Stomach smooth muscle (tissue), 2 donors: Measurements from ENCODE around the gene TFDP1.

Source experiments
- H3K27ac ChIP-seq: one replicate; pipeline ENCODE4 v1.7.0; 2013; ENCODE audit warnings: mild to moderate bottlenecking, low read length, inconsistent platforms
- H3K27me3 ChIP-seq, 2 donors: one replicate each; pipeline ENCODE4 v1.7.0; 2013; ENCODE audit warnings: low read length in 2 of 2; ENCODE audit not compliant: insufficient read depth in 2 of 2, control insufficient read depth in 1 of 2
- H3K36me3 ChIP-seq, 2 donors: one replicate each; pipeline ENCODE4 v1.7.0; 2013; ENCODE audit warnings: low read length in 2 of 2; ENCODE audit not compliant: control insufficient read depth in 2 of 2, insufficient read depth in 2 of 2
- H3K4me1 ChIP-seq: one replicate; pipeline ENCODE4 v1.7.0; 2013; ENCODE audit warnings: low read length; ENCODE audit not compliant: control insufficient read depth, insufficient read depth
- H3K4me3 ChIP-seq, 2 donors: one replicate each; pipeline ENCODE4 v1.7.0; 2013; ENCODE audit warnings: low read length in 2 of 2
- H3K9ac ChIP-seq, 2 donors: one replicate each; pipeline ENCODE4 v1.7.0; 2013; ENCODE audit warnings: low read length in 2 of 2, mild to moderate bottlenecking in 1 of 2
- H3K9me3 ChIP-seq, 2 donors: one replicate each; pipeline ENCODE4 v1.7.0; 2013; ENCODE audit warnings: low read length in 2 of 2; ENCODE audit not compliant: control insufficient read depth in 2 of 2
- donor health status: healthy.
- donor health status: Pancreatic carcinoma.

The TFDP1 gene

DNA sequence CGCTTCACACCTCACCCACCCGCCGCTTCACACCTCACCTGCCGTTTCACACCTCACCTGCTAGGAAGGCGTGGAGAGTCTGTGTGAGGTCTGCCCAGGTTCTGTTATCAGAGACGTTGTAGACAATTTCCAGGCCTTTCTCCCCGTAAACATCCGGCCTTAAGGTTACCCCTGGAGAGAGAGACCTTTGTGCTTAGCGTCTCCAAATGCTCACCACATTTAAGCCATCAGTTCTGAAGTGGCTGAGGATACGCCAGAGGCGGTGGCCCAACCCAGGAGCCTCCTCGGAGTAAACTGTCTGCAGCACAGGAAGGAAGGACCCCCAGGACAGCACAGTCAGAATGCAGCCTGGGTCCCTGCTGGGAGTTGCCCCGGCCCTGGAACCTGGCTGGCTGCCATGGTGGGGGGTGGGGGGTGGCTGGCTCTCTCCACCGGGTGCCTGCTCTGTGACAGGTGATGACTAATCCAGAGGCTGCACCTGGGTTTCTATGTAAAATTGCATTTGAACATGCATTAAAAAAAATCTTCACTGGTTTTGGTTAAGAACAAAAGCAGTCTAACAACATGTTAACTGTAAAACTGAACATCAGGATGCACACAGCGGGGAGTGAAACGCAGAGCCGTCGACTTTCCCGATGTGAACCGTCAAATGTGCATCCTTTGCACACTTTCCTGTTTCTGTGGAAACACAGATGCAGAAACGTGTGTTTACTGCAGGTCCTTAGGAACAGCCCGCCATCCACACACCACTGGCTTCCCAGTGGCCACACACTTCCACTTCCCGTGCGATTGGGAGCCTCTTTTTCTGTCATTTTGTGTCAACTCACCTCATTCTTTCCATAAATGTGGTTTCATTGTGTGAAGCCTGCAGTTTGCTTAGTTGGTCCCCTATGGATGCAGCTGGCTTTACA lies 69.0 kb downstream of the TFDP1 start:
- Histone ChIP-seq H3K4me3 (no peak overlapping the region), H3K36me3 (no peaks in the 10 kb centered on the region), H3K27me3 (no peaks in the 10 kb centered on the region), H3K9ac (no peak overlapping the region), H3K4me1 (peaks cover 3% of the 10 kb centered on the region), H3K9me3 (no peaks in the 10 kb centered on the region), H3K27ac (no peak overlapping the region)

DNA sequence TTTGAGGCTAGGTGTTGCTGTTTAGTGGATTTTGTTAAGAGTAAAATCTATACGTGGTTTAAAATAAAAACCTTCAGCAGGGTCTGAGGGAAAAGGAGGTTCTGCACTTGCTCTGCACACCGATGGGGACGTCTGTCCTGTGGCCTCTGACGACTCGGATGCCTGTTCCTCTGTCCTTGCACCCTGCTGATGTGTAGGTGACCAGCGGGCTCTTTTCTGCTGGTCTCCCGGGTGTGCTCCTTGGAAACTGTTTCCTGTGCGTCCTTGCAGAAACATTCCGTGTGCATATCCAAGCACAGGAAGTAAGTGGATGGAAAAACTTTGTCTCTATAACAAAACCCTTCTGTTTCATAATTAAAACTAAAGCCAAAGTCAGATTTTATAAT lies 69.6 kb downstream of the TFDP1 start:
- Histone ChIP-seq H3K4me1 (peaks cover 3% of the 10 kb centered on the region), H3K9me3 (no peaks in the 10 kb centered on the region), H3K27ac (no peak overlapping the region), H3K36me3 (no peaks in the 10 kb centered on the region), H3K4me3 (no peak overlapping the region), H3K27me3 (no peaks in the 10 kb centered on the region), H3K9ac (no peak overlapping the region)

DNA sequence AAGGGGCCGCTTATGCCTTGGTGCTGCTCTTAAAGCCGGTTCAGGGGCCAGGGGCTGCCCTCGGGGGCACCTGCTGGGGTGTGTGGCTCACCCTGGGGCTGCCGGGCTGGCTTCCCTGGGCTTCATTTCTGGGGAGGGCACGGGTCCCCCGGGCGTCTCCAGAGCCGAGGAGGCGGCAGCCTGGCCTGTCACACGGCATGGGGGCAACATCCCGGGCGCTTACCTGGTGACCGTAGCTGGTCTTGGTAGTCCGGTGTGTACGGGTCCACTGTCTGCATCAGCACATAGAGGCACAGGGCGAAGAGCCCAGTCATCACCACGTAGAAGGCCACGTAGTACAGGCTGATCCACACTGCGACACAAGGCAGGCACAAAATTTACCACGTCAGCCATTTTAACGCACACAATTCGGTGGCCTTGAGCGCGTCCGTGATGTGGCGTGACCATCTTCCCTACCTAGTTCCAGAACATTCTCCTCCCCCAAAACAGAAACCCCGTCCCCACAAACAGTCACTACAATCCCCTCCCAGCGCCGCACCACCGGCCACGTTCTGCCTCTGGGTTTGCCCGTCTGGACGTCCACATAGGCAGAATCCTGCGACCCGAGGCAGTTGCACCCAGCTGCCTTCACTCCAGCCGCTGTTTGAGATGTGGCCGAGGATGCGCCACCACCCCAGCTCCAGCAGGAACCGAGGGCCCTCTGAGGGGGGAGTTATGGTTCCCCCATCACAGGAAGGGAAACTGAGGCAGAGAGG lies 70.2 kb downstream of the TFDP1 start:
- H3K9ac ChIP-seq = no peak overlapping the region
- H3K4me1 ChIP-seq = peaks cover 3% of the 10 kb centered on the region
- no peaks in the 10 kb centered on the region for H3K27me3 ChIP-seq
- no peaks in the 10 kb centered on the region for H3K36me3 ChIP-seq
- H3K9me3 ChIP-seq = no peaks in the 10 kb centered on the region
- no peak overlapping the region for H3K4me3 ChIP-seq
- H3K27ac ChIP-seq = no peak overlapping the region

DNA sequence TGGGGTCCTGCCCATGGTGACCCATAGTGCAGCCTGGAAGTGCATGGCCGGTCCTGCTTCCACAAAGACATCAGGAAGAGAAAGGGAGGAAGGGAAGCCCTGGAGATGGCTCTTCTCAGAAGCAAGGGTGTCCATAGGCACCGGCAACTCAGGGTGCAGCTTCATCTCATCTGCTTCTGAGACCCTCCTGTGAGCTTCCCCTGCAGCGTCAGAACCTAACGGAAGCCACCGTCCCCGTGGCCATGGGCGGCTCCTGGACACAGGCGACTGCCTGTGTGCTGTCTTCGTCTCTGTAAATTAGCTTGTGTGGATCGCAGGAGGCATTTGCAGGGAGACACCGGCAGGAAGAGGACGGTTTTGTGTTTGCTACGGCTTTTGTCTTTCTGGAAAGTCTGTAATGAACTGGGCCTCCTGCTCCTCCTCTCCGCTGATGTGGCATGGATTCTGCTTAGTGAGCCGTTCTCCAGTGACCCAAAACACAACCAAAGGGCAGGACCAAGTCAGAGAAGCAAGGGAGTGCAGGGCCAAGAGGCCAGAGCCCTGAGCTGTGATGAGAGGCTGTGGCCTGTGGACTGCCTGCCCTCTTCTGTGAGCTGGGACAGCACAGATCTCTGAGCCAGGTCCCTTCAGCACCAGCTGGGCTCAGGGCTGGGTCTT lies 70.9 kb downstream of the TFDP1 start:
- no peak overlapping the region for H3K27ac ChIP-seq

DNA sequence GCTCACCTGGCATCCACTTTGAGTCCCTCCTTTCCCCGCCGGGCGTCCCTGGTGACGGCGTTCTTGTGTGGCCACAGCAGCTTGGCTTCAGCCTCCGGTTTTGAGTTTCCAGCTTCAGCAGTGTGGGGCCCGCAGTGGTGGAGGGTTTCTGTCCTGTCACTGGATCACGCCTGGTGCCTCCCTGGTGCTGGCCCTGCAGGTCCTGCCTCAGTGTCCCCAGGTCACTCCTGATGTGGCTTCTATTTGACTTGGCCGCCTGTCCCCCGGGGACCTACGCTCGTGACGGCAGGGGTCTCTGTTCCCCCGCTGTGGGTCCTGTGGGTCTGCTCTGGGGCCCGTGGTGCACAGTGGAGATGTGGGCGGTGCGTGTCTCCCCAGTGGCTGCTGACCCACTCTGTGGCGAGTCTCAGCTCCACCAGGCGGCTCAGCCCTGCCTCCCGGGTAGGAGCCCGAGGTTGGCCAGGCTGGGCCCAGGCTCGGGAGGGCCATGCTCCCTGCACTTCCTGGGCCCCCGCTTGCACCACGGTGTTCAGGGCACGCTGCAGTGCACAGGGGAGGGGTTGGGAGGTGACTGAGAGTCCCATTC lies 71.5 kb downstream of the TFDP1 start:
- no peak overlapping the region for H3K9ac ChIP-seq
- peaks cover 3% of the 10 kb centered on the region for H3K4me1 ChIP-seq
- no peaks in the 10 kb centered on the region for H3K9me3 ChIP-seq
- H3K27me3 ChIP-seq = no peaks in the 10 kb centered on the region
- H3K4me3 ChIP-seq = no peak overlapping the region
- no peak overlapping the region for H3K27ac ChIP-seq
- no peaks in the 10 kb centered on the region for H3K36me3 ChIP-seq

More for the DNA sequence above, 70.9 kb downstream of the TFDP1 start:
- no peak overlapping the region for H3K9ac ChIP-seq
- H3K4me1 ChIP-seq = peaks cover 3% of the 10 kb centered on the region
- no peaks in the 10 kb centered on the region for H3K27me3 ChIP-seq
- no peaks in the 10 kb centered on the region for H3K36me3 ChIP-seq
- H3K4me3 ChIP-seq = no peak overlapping the region
- no peaks in the 10 kb centered on the region for H3K9me3 ChIP-seq

DNA sequence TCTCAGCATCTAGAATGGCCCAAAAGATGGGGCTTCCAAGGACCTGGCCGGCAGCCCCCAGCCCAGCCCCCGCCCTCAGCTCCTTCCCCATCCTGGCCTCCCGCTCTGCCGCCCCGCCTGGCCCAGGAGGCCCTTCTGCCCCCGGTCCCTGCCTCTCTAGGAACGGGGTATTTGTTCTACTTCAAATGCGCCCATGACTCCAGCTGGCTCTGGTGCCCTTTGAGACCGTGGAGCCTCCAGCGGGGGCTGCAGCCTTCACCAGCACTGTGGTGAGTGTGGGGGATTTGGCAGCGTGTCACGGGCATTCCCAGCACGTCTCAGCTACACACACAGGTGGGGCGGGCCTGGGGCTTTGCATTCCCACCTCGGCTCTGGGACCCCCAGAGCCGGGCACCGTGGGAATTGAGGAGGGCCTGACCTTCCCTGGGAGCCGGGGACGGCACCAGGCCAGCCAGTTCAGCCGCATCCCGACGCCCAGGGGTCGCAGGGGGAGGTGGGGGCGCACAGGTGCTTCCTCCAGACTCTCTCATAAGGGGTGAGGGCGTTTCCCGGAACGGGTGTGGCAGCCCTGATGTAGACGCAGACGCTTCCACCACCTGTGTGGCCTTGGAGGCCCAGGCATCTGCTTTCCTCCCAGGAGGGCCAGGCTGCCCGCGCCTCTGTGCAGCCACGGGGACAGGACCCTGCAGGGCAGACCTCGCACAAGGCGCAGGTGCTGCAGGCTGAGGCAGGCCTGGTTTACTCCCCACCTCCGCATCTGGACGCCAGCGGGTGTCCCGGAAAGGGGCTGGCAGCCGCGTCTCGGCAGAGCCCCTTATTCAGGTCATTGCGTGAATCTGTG lies 72.5 kb downstream of the TFDP1 start:
- H3K4me1 ChIP-seq = no peaks in the 10 kb centered on the region
- no peaks in the 10 kb centered on the region for H3K9me3 ChIP-seq
- no peak overlapping the region for H3K4me3 ChIP-seq
- H3K27me3 ChIP-seq = no peaks in the 10 kb centered on the region
- H3K27ac ChIP-seq = no peak overlapping the region
- H3K9ac ChIP-seq = no peak overlapping the region
- no peaks in the 10 kb centered on the region for H3K36me3 ChIP-seq

DNA sequence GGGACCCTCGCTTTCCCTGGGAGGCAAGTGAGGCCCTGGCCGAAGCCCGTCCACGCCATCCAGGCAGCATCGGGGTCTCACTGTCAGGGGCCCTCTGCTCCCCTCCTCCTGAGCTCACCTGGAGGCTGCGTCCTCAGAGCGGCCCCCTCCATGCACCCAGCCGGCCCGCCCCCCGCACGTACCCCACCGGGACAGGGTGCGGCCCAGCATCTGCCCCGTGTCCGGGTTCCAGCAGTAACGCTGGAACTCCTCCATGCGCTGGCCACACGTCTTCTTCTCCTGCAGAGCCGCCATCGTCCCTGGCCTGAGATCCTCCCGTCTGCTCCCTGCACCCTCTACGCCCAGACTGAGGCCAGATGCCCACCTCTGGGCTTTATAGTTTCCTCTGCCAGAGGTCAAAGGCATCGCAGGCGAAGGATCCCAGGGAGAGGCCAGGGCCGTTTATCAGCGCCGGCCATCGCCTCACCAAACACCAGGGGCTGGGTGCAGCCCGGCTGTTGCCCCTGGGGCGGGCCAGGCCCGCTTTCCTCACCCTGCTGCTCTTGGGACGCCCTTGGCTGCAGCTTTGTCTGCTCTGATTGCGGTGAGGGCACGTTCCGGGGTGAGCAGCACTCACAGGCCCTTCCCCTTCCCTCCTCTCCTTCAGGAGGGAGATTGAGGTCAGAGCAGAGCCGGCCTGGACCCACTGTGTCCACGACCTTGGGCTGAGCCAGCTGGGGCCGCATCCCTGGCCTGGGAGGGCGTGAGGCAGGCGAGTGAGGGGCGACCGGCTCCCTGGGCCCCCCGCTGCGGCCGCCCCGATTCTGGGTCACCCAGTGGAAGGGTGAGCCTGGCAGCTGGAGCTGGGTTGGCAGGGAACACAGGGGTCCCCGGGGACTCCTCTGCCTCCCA lies 73.5 kb downstream of the TFDP1 start, which contains the start of gene ATP4B:
ATP4B (minus strand) TSS at position 348 of the 891 bp plus-strand sequence; CDS start at position 294, 54 bp downstream.
- Histone ChIP-seq H3K4me3 (no peak within 1 kb of the TSS), H3K9me3 (no peaks in the 10 kb centered on the region), H3K36me3 (no peaks in the 10 kb centered on the region), H3K27ac (no peak within 1 kb of the TSS), H3K4me1 (no peaks in the 10 kb centered on the region), H3K9ac (no peak within 1 kb of the TSS), H3K27me3 (no peaks in the 10 kb centered on the region)

DNA sequence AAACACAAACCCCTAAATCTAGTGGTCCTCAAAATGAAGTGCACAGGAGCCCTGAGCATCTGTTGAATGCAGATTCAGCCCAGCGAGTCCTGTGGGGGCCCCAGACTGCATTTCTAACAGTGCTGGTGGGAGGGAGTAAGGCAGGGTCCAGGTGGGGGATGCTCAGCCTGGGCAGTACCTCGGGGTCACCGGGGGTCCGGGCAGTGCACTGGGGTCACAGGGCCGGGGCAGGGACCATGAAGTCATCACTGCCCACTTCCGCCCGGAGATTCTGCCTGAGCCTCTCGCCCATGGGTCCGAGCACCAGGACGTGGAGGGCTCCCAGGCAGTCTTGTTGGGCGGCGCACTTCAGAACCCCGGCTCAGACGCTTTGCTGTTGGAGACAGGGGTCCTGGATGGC lies 74.3 kb downstream of the TFDP1 start:
- Histone ChIP-seq H3K27ac (no peak overlapping the region), H3K9ac (no peak overlapping the region), H3K4me3 (no peak overlapping the region), H3K4me1 (no peaks in the 10 kb centered on the region), H3K9me3 (no peaks in the 10 kb centered on the region), H3K36me3 (no peaks in the 10 kb centered on the region), H3K27me3 (no peaks in the 10 kb centered on the region)

DNA sequence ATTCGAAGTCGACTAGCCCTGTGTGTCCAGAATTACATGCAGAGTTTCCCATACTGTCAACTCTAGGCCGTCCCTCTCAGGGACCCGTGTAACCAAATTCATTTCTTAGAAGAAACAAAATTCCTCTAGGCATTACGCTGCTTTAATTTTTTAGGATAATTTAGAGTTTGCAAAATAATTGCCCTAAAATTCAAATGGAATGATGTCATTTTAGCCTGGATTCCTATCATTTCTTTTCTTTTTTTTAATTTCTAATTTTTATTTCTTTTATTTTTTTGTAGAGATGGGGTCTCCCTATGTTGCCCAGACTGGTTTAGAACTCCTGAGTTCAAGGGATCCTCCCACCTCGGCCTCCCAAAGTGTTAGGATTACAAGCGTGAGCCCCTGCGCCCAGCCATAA lies 74.8 kb downstream of the TFDP1 start:
- Histone ChIP-seq H3K9me3 (no peaks in the 10 kb centered on the region), H3K27ac (no peak overlapping the region), H3K27me3 (no peaks in the 10 kb centered on the region), H3K4me3 (no peak overlapping the region), H3K4me1 (no peaks in the 10 kb centered on the region), H3K9ac (no peak overlapping the region), H3K36me3 (no peaks in the 10 kb centered on the region)
